Measurements from ENCODE around the gene DCST2. TPM values are rescaled to one million over a fixed set of nuclear protein-coding genes. Genes with fewer than 3 reads are reported as not detected.

The DCST2 gene
- total and polyA plus RNA-seq, 2 of the 8 experiments (the other 6 are each of a cell fraction or from before 2014, with no cell fraction given), result 0.43 to 2.1 TPM

DNA sequence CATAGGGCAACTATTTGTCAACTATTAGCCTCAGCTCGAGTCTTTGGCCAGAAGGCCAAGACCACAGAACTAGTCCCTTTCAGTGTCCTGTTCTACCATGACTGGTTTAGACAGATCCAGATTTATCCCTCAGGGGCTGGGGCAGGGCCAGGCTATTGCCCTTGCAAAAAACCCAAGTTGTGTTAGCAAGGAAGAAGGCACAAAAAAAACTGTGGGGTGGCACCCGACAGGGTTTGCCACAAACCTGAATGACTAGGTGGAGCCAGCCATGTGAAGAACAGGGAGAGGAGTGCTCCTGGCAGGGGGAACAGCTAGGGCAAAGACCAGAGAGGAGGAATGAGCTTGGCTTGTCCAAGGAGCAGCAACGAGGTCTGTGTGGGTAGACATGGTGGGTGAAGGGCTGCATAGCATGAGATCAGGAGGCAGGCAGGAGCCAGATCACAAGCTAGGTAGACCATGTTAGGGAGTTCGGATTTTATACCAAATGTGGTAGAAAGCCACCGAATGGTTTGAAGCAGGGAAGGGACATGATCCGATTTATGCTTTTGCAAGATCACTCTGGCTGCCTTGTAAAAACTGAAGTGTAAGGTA is 4.4 kb upstream of the DCST2 start:
- H3K4me1 ChIP-seq (replicated peaks in 1 of 4; ENCODE audit: control insufficient read depth in 3 of 4, insufficient read depth in 4 of 4, low read length in 3 of 4), result no peaks in the 10 kb centered on the region
- no peak for FAIRE-seq
- no peaks in the 10 kb centered on the region for H3K79me2 ChIP-seq (ENCODE audit: control insufficient read depth in 1 of 2, insufficient read depth in 2 of 2, low read length in 2 of 2)
- no peak overlapping the region for H3K18ac ChIP-seq (ENCODE audit: extremely low read depth, low read length)
- H3K79me1 ChIP-seq (ENCODE audit: low read depth, low read length), result no peaks in the 10 kb centered on the region
- no peak overlapping the region for H3K23ac ChIP-seq (ENCODE audit: insufficient read length)
- no peak overlapping the region for H4K91ac ChIP-seq (replicated peaks; ENCODE audit: insufficient read length, low read length)
- no peak overlapping the region for H3K9ac ChIP-seq (replicated peaks in 1 of 4; ENCODE audit: extremely low read depth in 1 of 4, low read depth in 3 of 4, low read length in 3 of 4)
- H3K27me3 ChIP-seq (replicated peaks in 1 of 4; ENCODE audit: control insufficient read depth in 3 of 4, extremely low read depth in 1 of 4, insufficient read depth in 3 of 4, low read length in 3 of 4), result peaks cover 0 to 2% (median 0%) of the 10 kb centered on the region in 4 experiments; a peak in 3 of 7 replicates
- H2BK15ac ChIP-seq (ENCODE audit: low read length), result no peak overlapping the region
- H3K4me2 ChIP-seq (ENCODE audit: insufficient read depth in 1 of 2, low read depth in 2 of 2, low read length in 2 of 2), result no peak overlapping the region
- H2AFZ ChIP-seq (ENCODE audit: low read length), result no peak overlapping the region
- DNase-seq (ENCODE audit: low read depth in 1 of 2, low spot score in 2 of 2), result no peak
- ChIA-PET POLR2A (ENCODE audit: partially characterized antibody) (interaction anchor here (0.8 to 8.8 kb wide), 5 partner anchors 13 to 44 kb away, joined by 3 to 60 read pairs (median 3); partner anchors contain the start of gene ADAM15), CTCF (ENCODE audit: partially characterized antibody) (interaction anchor here (0.7 to 32.4 kb wide), 9 partner anchors 23 to 244 kb away, joined by 3 to 907 read pairs (median 4); partner anchors contain the start of genes ADAM15, EFNA3, EFNA4 and LENEP)
- H3K27ac ChIP-seq (ENCODE audit: low read depth, low read length), result no peak overlapping the region
- H3K9me3 ChIP-seq (ENCODE audit: insufficient read depth in 2 of 2, low read depth in 1 of 2, low read length in 1 of 2), result no peaks in the 10 kb centered on the region
- H3K23me2 ChIP-seq (ENCODE audit: low read depth, low read length), result no peaks in the 10 kb centered on the region
- H2BK20ac ChIP-seq (ENCODE audit: low read length), result no peak overlapping the region
- H3K36me3 ChIP-seq (ENCODE audit: control insufficient read depth in 2 of 4, insufficient read depth in 4 of 4, low read length in 3 of 4), result no peaks in the 10 kb centered on the region
- H4K5ac ChIP-seq (ENCODE audit: insufficient read length, low read depth, low read length), result no peak overlapping the region
- no peak overlapping the region for H2BK12ac ChIP-seq (ENCODE audit: low read depth, low read length)
- TF ChIP-seq NRF1 (IDR thresholded peaks at IDR 0.05; ENCODE audit: low read depth, low read length) (no peak), EZH2 (IDR thresholded peaks at IDR 0.05; ENCODE audit: low read depth, low read length, severe bottlenecking) (no peak), RNF2 (IDR thresholded peaks at IDR 0.05; ENCODE audit: borderline replicate concordance, low read depth, low read length, missing control alignments, poor library complexity, severe bottlenecking) (no peak), KDM1A (IDR thresholded peaks at IDR 0.05; ENCODE audit: borderline replicate concordance, low read length) (no peak), EGR1 (IDR thresholded peaks at IDR 0.05; ENCODE audit: borderline replicate concordance, low read depth, low read length) (no peak), YY1 (IDR thresholded peaks at IDR 0.05; ENCODE audit: low read depth, low read length) (no peak), ATF2 (IDR thresholded peaks at IDR 0.05; ENCODE audit: low read length) (no peak), RXRA (IDR thresholded peaks at IDR 0.05; ENCODE audit: insufficient read depth, low read depth, low read length) (no peak)
- H2AK5ac ChIP-seq (ENCODE audit: low read depth, low read length), result no peak overlapping the region
- 85% methylated on average over 6 of the region's 6 CpGs; no CpG with 5 or more reads in 1 of the 2 experiments for WGBS, 2 experiments (ENCODE audit: extremely low coverage in 1 of 2, insufficient coverage in 1 of 2, insufficient read length in 1 of 2, insufficient replicate concordance in 2 of 2, low coverage in 1 of 2, low lambda C conversion rate in 2 of 2, missing lambda C conversion rate in 1 of 2)
- no peak overlapping the region for H3K4me3 ChIP-seq (ENCODE audit: extremely low read depth in 1 of 4, insufficient read depth in 2 of 4, low read depth in 3 of 4, low read length in 4 of 4)
- no peak overlapping the region for H2BK5ac ChIP-seq (ENCODE audit: low read depth, low read length)
- no peak overlapping the region for H2BK120ac ChIP-seq (replicated peaks; ENCODE audit: low read depth, low read length)
- no peak overlapping the region for H3K56ac ChIP-seq (replicated peaks; ENCODE audit: insufficient read length, low read depth, low read length)
- H4K8ac ChIP-seq (ENCODE audit: extremely low read depth, insufficient read depth, low read length), result no peak overlapping the region
- H3K4ac ChIP-seq (replicated peaks; ENCODE audit: insufficient read length, low read depth, low read length), result no peak overlapping the region
- H4K20me1 ChIP-seq (replicated peaks in 1 of 2; ENCODE audit: control insufficient read depth in 1 of 2, insufficient read depth in 2 of 2, low read length in 2 of 2), result no peaks in the 10 kb centered on the region
- no peak overlapping the region for H3K14ac ChIP-seq (ENCODE audit: insufficient read length)

Measured in H1 (cell line).